CMK (cell line): ENCODE data around the gene CALML6.
"Not testable (repeated sequence)": the region's sequence is repeated elsewhere in the genome, so short reads cannot be mapped to it uniquely, and the experiment has no call there.

Experiments used
- DNase-seq: peaks from one replicate; pipeline ENCODE4 v3.0.0-alpha.2; 2010; ENCODE audit warnings: low read depth

Gene CALML6

DNA sequence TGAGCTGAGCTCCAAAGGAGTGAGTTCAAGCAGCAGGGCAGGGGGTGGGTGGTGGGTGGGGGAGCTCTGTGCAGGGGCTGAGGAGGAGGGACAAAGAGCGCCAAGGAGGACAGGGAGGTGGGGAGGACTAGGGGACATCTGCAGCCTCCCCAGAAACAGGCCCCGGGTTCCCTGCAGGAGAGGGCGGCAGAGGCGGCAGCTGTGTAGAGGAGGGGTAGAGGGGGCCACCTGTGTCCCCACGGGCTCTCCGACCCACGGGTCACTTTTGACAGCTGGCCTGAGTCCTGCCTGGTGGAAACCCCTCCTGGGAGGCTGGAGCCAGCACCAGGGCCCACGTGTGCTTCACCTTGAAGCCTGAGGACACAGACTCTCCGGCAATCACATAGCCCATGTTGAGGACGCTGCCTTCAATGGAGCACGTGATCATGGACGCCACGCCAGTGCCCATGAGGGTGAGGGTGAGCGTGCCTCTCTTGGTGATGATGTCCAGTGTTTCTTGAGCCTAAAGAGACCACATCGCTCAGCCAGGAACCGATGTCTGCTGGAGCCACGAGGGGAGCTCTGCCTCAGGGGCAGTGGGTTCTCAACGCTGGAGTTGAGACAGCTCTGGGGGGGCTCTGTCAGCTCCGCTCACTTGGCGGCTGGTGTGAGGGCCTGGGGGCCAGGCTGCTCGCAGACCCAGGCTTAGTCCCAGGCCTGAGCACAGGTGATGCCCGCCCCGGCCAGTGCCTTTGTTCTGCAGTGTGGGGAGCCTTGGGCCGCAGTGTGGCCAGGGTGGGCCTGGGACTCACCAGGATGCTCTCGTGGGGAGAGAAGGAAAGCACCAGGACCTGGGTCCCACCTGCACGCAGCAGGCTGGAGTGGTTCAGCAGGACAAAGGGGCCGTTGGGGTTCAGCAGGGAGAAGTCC is 10.6 kb downstream of the CALML6 start:
- DNase-seq: no peak

DNA sequence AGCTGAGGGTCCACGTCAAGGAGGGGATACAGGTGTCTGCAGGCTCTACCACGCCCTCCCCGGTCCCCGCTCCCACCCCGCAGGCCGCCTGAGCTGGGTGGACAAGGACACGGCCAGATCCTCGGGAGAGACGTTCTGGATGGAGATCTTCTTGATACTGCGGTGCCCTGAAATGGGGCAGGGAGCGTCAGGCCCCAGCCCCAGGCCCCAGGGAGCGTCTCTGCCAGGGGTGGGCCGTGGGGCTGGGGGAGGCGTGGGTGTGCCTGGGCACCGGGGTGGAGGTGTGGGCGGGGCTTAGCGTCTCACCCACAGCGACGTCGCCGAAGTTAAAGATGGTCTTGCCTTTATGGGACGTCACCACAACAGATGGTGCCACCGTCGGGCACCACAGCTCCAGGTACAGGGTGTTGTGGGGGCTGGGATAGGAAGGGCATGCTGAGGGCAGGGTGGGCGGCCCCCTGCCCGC is 11.3 kb downstream of the CALML6 start:
- DNase-seq: no peak

- DNase-seq: no peak
Observed at GRCh38 chr1:1926886-1927660, 12.0 kb downstream of the CALML6 start.

DNA sequence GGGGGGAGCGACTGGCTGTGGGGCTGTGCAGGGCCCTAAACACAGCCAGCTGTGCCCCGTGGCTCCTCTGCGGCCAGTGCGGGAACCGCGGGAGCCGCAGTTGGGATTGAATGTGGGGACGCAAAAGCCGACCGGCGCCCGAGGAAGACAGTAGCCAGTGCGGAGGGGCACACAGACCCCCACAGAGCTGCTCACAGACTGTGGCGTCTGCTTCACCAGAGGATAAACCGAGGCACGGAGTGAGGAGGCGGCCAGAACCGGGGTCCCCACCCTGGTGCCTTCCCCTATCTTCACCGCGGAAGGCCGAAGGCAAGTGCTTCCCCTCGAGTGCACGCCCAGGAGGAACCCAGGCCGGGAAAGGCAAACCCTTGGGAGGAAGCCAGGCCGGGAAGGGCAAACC is 12.7 kb downstream of the CALML6 start:
- no peak for DNase-seq

DNA sequence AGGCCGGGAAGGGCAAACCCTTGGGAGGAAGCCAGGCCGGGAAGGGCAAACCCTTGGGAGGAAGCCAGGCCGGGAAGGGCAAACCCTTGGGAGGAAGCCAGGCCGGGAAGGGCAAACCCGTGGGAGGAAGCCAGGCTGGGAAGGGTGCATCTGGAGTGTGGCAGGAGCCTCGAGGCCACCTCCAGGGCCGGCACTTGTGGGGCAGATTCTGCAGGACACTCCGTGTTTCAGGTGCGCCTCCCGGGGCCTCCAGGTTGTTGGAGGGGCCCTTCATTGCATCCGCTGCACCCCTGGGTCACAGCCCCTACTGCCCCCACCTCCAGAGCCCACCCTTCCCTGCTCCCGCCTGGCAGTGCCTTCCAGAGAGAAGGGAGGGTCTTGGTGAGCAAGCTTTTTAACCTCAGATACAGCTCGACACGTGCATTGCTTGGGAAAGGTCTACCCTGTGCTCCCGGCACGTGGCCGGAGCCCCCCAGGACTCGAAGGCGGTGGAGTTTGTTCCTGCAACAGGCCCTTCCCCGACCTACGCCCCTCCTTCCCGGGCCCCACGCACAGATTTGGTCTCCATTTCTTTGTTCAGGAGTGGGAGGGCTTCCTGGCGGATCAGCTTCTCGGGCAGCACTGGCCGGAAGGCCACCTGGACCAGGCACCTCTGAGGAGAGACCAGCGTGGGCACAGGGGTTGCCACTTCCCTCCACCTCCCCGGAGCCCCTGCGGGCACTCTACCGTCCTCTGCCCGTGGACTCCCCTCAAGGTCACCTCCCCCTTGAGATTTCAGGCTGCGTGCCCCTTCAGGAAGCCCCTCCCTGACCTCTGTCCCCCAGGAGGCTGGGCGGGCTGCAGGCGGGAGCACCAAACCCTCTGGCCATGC is 13.4 kb downstream of the CALML6 start:
- DNase-seq: no peak

GRCh38 chr1:1929102-1929638 is 14.1 kb downstream of the CALML6 start:
- DNase-seq: no peak

DNA sequence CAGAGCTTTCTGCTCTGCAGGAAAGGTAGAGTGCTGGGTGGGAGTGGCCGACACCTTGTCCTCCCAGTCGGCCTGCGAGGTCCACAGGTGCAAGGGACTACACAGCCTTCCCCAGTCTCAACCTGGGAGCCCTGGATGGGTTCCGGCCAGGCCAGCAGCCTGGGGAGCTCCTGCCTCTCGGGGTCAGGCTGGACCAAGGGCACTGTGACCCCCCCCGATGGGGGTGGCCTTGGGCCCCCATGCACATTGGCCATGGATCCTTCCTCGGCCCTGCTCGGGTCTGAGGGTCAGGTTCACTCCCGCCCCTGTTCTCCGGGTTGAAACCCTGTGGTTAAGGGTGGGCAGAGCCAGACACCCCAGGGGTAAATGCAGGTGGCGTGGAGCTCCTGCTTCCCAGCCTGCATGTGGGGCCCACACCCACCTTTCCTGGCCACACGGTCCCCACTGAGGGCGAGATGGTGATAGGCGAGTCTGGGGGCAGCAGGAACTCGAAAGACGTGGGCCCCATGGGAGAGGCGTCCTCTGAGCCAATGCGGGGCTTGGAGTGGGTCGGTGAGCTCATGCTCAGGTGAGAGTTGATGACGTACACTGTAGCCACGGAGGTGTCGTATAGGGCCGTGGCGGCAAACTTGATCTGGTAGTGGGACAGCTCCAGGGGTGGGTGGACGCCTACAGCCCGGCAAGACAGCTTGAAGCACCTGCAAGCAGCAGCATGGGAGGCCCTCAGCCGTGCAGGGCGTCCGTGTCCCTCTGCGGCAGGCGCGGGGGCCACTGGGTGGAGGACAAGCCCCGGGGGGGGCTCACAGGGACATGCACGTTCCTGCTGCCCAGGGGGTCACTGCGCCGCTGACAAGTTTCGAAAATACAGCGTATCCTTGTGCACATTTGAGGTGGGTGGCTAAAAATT is 14.8 kb downstream of the CALML6 start:
- DNase-seq: no peak

- not testable (repeated sequence) for DNase-seq
Observed at GRCh38 chr1:1934848-1935247, 19.8 kb downstream of the CALML6 start.

DNA sequence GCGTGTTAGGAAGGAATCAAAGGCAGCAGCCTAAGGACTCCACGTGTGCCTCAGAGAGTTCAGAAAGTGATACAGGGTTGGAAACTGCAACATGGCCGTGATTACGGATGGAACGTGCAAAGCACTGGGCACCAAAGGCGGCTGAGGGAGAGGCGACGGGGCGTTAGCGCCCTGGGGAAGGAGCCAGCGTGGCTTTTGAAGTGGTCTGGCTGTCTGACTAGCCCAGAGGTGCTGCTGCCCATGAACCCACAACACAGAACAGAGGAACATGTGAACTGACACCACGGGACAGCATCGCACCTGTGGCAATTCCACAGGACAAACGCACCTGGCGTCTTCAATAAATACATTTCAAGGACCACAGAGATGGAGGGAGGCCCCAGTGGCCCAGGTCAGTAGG is 22.0 kb downstream of the CALML6 start:
- no peak for DNase-seq

- DNase-seq: no peak
Observed at GRCh38 chr1:1937549-1938275, 22.7 kb downstream of the CALML6 start.

- no peak for DNase-seq
Observed at GRCh38 chr1:1938276-1938573, 23.2 kb downstream of the CALML6 start.

- DNase-seq: no peak
Observed at GRCh38 chr1:1938613-1939295, 23.7 kb downstream of the CALML6 start.

GRCh38 chr1:1939296-1940122 is 24.4 kb downstream of the CALML6 start:
- DNase-seq: no peak

- DNase-seq: no peak
Observed at GRCh38 chr1:1940123-1940425, 25.0 kb downstream of the CALML6 start.

DNA sequence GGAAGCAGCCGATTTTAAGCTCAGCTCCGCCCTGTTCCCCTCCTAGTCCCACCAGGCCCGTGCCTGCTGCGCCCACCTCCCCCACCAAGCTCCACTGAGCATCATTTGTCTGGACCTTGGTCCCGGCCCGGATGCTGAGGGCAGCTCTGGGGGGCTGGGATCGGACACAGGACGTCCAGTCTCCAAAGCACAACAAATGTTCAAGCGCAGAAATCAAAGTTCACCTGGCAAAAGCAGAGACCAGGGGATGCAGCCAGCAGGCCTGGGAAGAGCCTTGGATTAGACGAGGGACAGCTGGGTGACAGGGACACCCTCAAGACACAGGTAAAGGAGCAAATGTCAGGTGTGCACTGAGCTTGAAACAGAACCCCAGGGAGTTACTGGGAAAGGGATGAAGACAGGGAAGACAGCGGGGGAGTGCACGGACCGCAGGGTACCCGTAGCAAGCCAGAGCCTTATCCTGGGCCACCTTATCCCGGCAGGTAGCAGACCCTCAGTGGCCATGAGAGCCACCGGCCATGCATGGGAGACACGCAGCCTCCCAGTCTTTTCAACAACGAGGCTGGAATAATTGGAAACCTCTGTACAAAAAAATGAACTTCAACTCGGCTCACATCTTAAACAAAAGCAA is 26.3 kb downstream of the CALML6 start:
- no peak for DNase-seq

DNA sequence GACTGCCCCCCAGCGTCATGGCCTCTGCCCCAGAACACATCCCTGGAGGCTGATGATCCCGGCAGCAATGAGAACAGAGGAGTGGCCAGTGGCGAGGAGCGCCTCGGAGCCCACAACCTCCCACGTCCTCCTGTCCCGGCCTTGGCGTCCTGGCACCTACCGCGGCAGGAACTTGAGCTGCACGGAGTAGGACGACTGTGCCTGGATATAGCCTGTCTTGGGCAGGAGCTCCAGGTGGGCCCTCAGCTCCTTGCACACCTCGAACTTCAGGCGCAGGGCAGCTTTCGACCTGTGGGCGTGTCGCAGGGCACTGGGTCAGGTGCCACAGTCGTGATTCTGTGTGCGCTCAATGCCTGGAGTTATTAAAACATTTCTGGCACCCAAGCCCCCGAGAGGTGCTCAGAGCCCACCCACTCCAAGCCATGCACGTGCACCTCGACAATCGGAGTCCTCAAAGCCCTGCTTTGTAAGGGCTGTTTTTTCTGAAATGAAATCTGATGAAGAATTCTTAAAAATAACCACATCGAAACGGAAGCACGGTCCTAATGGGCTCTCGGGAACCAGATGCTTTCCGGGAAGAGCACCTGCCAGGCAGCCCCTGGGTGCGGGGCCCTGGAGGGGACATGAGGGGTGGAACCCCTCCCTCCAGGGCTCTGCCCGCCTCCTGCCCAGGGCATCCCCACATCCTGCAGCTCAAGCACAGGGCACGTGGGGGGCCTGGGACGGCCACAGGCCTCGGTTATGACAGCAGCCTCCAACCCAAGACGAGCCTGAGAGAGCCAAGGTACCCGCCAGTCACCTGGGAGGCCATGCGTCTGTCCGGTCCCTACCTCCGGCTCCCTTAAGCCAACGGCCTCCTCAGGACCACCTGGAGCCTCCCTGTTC is 27.1 kb downstream of the CALML6 start:
- no peak for DNase-seq
